WERI-Rb-1 (cell line): ENCODE measurements around the gene NUTF2.

Source experiments
- DNase-seq: peaks from one replicate; pipeline ENCODE4 v3.0.0-alpha.2; 2020
- H3K27ac ChIP-seq: fragments of 250-450 bp; sonication (Bioruptor Pico); 2 replicates; pipeline ENCODE4 v1.5.1; 2020; ENCODE audit warnings: mild to moderate bottlenecking, moderate library complexity
- H3K27me3 ChIP-seq: fragments of 250-450 bp; sonication (Bioruptor Pico); 2 replicates; pipeline ENCODE4 v1.5.1; 2021; ENCODE audit warnings: mild to moderate bottlenecking, low read depth, moderate library complexity; ENCODE audit not compliant: insufficient read depth, severe bottlenecking
- H3K36me3 ChIP-seq: fragments of 250-450 bp; sonication (Bioruptor Pico); 2 replicates; pipeline ENCODE4 v1.5.1; 2020; ENCODE audit warnings: mild to moderate bottlenecking, moderate library complexity
- H3K4me3 ChIP-seq: 2 replicates; pipeline ENCODE4 v1.5.1; 2011; ENCODE audit warnings: low read depth, mild to moderate bottlenecking, control low read depth, low read length
- H3K9me3 ChIP-seq: fragments of 250-450 bp; sonication (Bioruptor Pico); 2 replicates; pipeline ENCODE4 v1.5.1; 2021; ENCODE audit warnings: mild to moderate bottlenecking, moderate library complexity; ENCODE audit not compliant: severe bottlenecking
- TF ChIP-seq, protein P1 (sequence below): IDR thresholded peaks from 2 replicates; pipeline ENCODE4 v1.5.1; 2011; ENCODE audit warnings: low read depth, mild to moderate bottlenecking, control low read depth, inconsistent platforms, low read length

NUTF2 gene

DNA sequence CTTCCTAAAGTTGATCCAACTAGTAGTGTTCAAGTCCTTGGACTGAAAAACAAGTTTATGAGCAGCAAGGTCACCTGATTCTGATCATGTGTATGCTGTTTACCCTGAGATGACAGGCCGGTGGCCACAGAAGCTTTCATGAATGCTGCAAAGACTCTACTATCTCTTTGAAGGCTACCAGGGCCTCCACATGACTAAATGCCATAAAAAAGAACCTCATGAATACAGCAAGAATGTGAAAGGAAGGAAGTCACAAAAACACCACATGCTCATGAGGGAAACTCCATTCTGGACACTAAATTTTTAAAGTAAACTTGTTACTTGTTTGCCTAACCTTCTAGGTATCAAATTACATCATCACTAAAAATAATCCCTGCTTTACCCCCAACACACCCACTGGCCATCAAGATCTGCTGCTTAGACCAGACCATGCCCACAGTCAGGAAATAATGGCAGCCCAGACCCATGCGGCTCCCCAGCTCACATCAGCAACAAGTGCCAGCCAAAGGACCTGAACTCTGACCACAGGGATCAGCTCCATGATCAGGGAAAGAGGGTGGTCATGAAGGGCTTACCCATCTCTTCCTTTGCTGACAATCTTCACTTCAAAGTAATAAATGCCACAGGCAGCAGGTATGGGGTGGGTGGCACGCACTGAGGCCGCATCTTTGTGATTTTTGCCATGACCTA is 41.7 kb upstream of the NUTF2 start:
- no peaks in the 10 kb centered on the region for H3K9me3 ChIP-seq
- peaks cover 45% of the 10 kb centered on the region for H3K36me3 ChIP-seq
- no peak overlapping the region for H3K27ac ChIP-seq
- H3K27me3 ChIP-seq = no peaks in the 10 kb centered on the region
- no peak overlapping the region for H3K4me3 ChIP-seq
- TF ChIP-seq, protein P1, sequence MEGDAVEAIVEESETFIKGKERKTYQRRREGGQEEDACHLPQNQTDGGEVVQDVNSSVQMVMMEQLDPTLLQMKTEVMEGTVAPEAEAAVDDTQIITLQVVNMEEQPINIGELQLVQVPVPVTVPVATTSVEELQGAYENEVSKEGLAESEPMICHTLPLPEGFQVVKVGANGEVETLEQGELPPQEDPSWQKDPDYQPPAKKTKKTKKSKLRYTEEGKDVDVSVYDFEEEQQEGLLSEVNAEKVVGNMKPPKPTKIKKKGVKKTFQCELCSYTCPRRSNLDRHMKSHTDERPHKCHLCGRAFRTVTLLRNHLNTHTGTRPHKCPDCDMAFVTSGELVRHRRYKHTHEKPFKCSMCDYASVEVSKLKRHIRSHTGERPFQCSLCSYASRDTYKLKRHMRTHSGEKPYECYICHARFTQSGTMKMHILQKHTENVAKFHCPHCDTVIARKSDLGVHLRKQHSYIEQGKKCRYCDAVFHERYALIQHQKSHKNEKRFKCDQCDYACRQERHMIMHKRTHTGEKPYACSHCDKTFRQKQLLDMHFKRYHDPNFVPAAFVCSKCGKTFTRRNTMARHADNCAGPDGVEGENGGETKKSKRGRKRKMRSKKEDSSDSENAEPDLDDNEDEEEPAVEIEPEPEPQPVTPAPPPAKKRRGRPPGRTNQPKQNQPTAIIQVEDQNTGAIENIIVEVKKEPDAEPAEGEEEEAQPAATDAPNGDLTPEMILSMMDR = no peak
- no peak for DNase-seq

GRCh38 chr16:67805718-67806427 is 40.9 kb upstream of the NUTF2 start:
- TF ChIP-seq, protein P1 = no peak
- peak; percentile 37 for DNase-seq
- Histone ChIP-seq H3K36me3 (peaks cover 36% of the 10 kb centered on the region), H3K27ac (peak overlapping the region; percentile 72), H3K4me3 (peak overlapping the region; percentile 82), H3K9me3 (no peaks in the 10 kb centered on the region), H3K27me3 (no peaks in the 10 kb centered on the region)

DNA sequence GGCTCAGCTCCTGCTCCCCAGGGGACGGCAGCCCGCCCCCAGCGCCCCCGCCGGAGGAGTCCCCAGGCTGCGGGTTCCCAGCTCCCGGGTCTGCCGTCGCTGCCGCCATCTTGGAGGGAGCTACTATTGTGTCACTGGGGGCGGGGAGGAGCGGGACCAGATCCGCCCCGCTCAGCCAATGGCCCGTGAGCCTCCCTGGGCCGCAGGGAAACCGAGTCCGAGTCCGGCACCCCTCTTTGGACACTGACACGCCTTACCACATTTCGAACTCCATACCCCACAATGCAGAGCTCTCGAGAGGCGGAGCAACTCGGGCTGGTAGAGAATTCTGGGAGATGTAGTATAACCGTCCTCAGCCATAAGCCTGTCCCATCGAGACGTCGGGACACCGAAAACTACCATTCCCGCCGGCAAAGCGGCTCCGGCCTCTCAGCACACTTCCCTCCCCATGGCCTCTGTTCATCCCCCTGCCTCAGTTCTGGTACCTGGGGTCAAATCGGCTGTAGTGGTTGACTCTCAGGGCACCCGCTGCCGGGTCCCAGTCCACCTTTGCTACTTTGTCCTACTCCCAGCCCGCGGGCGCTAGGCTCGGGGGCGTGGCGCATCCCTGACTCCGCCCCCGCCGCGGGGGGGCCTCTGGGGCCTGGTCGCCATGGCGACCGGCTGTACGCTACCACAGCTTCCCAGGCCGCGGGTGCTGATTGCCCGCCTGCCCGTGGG is 40.1 kb upstream of the NUTF2 start, which contains the start of the genes RANBP10 and TSNAXIP1:
RANBP10 (minus strand) TSS at position 133 of the 720 bp plus-strand sequence; CDS start at position 109, 24 bp downstream.
TSNAXIP1 (plus strand) TSS at position 462 of the 720 bp plus-strand sequence. CDS start 261 bp downstream, outside the sequence.
- H3K9me3 ChIP-seq = no peaks in the 10 kb centered on the region
- H3K36me3 ChIP-seq = peaks cover 29% of the 10 kb centered on the region
- TF ChIP-seq, protein P1 = no peak
- peak within 1 kb of the TSS; percentile 72 for H3K27ac ChIP-seq
- H3K4me3 ChIP-seq = peak within 1 kb of the TSS; percentile 82
- peak; percentile 98 for DNase-seq
- H3K27me3 ChIP-seq = no peaks in the 10 kb centered on the region

GRCh38 chr16:67807148-67807682 is 39.5 kb upstream of the NUTF2 start:
- Histone ChIP-seq H3K36me3 (peaks cover 26% of the 10 kb centered on the region), H3K4me3 (peak overlapping the region; percentile 82), H3K9me3 (no peaks in the 10 kb centered on the region), H3K27ac (peak overlapping the region; percentile 69; the same call in 1 of the 2 replicates), H3K27me3 (no peaks in the 10 kb centered on the region)
- no peak for DNase-seq
- TF ChIP-seq, protein P1 = peak; percentile 24; the same call in 1 of the 2 replicates

GRCh38 chr16:67811899-67812298 is 34.8 kb upstream of the NUTF2 start:
- DNase-seq = no peak
- Histone ChIP-seq H3K27me3 (no peaks in the 10 kb centered on the region), H3K27ac (no peak overlapping the region), H3K36me3 (no peaks in the 10 kb centered on the region), H3K9me3 (no peaks in the 10 kb centered on the region), H3K4me3 (no peak overlapping the region)
- TF ChIP-seq, protein P1 = no peak
